SHP77 (cell line): ENCODE results near the gene SNAPC3.
"Not testable (repeated sequence)": the region's sequence is repeated elsewhere in the genome, so short reads cannot be mapped to it uniquely, and the experiment has no call there.

Source experiments
- DNase-seq, 2 experiments: peaks; one replicate each; lab custom pipeline; 2025; lab: John Stamatoyannopoulos, UW

SNAPC3 gene

DNA sequence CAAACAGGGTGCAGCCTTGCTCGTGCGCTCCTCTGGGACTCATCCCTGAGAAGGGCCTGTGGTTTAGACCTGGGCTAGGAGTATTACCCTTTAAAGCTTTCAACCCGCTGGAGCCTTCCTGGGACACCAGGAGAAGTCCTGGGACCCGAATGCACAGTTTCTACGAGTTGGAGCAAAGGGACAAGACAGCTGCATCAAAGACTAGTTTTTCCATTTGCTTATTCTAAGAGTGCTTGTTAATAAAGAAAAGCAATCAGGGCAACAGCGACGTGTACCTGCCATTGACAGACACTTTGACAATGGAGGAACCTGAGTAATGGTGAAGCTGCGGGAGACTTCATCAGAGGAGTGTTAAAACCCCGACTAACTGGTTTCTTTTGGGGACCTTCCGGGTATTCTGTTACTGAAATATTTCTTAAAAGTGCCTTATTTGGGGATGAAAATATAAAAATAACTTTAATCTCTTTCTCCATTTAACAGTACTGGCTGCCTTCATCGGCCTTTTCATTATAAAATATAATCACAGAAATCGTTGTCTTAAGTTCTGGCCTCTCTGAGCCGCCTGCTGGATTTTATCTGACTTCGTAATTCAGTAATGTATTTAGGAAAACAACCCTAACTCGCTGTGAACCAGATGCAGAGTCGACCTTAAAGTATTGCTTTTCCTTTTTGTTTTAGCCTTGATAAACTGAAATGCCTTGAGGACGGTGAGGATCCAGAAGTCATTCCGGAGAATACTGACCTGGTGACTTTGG lies 732 bp downstream of the SNAPC3 start:
- DNase-seq, result peak in 1 of 2 experiments; percentile 10

DNA sequence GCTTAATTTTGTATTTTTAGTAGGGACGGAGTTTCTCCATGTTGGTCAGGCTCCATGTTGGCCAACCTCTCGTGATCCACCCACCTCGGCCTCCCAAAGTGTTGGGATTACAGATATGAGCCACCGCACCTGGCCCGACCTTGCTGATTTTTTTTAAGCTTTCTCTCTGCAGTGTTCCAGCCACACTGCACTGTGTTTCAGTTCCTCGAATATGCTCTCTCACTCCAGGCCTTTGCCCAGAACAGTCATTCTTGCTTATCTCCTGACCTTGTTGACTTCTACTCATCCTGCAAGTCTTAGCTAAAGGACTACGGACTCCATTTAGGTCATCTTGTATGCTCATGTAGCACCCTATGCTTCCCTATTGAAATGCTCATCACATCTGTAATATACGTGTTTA lies 3.3 kb downstream of the SNAPC3 start:
- DNase-seq, result no peak

DNA sequence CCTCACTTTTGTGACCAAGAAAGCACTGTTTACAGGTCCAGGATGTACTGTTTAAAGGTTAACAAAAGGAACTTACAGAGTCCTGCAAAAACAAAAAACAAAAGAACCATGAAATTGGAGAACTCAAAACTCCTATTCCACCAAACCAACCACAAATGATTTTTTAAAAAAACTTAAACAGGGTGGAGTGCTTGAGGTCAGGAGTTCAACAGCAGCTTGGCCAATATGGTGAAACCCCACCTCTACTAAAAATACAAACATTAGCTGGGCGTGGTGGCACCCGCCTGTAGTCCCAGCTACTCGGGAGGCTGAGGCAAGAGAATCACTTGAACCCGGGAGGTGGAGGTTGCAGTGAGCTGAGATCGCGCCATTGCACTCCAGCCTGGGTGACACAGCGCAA lies 5.0 kb downstream of the SNAPC3 start:
- not testable (repeated sequence) for DNase-seq

DNA sequence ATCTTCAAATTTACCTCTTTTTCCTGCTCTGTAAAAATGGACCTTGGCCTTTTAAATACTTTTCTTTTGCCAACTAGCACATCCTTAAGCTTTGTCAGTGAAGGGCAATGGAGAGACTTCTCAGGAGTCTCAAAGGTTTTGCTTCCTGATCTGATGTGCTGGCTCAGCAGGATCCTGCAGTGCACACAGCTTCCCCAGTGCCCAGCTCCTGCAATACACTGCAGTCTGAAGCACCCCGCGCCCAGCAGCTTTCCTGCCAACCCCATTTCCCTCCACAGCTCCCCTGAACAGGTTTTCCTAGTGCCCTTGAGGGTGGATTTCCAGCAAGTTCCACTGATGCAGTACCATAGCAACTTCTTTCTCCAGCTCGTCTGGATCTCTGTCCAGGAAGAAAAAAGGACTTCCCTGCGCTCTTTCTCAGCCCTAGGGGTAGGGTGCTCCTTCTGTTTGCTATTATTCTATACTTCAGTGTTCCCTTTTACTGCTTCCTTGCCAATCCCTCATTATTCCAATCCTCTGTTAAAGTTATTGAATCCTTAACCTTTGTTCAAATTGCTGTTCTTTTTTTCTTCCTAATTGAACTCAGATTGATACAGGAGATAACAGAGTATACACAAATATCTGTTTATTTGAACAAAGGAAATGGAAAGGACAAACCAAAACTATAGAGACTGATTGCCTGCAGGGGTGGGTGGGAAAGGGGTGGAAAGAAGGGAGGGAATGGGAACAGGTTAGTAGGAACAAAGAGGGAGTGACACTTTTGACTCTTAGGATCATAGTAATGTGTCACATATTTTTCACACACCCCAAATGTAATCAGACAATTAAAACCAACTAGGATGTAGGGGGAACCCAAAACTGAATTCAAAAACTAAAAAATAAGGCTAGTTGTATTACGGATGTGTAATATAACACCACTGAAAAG lies 8.5 kb downstream of the SNAPC3 start:
- no peak for DNase-seq

DNA sequence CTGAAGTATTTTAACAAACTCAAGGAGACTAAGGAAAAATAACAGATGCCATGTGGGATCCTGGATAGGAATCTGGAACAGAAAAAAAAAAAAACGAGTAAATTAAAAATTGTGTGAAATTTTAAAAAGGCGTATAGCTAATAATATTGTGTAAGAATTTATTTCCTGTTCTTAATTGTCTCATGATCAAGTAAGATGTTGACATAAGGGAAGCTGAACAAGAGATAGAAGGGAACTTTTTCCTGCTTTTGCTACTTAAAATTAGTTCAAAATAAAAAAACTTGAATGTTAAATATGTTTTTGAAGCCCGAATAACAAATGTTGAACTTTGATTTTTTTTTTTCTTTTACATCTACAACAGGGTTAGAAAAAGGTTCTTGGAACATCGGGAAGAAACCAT lies 10.5 kb downstream of the SNAPC3 start:
- no peak for DNase-seq

DNA sequence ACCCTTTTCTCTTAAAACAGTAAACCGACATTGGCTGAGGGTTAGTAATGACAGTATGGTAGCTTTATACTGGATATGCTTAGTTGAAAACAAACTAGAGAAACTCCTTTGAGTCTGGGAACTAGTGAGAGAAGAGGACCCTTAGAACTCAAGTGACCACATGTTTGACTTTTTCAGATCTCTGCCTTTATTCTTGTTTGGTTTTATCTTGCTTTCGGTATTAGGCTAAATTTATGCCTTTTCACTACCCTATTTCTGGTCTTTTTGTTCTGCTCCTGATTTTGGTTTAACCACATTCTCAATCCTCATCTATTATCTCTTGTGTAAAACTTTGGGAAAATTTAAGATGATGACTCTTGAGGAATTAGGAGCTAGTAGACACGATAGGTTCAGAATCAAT lies 11.0 kb downstream of the SNAPC3 start:
- DNase-seq, result no peak

GRCh38 chr9:15438891-15439290 lies 16.2 kb downstream of the SNAPC3 start:
- no peak for DNase-seq

DNA sequence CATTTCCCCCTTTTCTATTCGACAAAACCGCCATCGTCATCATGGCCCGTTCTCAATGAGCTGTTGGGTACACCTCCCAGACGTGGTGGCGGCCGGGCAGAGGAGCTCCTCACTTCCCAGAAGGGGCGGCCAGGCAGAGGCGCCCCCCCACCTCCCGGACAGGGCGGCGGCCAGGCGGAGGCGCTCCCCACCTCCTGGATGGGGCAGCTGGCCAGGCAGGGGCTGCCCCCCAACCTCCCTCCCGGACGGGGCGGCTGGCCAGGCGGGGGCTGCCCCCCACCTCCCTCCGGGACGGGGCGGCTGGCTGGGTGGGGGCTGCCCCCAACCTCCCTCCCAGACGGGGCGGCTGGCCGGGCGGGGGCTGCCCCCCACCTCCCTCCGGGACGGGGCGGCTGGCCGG lies 19.2 kb downstream of the SNAPC3 start:
- not testable (repeated sequence) for DNase-seq

DNA sequence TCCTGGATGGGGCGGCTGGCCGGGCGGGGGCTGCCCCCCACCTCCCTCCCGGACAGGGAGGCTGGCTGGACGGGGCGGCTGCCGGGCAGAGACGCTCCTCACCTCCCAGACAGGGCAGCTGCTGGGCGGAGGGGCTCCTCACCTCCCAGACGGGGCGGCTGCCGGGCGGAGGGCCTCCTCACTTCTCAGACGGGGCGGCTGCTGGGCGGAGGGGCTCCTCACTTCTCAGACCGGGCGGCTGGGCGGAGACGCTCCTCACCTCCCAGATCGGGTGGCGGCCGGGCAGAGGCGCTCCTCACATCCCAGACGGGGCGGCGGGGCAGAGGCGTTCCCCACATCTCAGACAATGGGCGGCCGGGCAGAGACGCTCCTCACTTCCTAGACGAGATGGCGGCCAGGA lies 19.6 kb downstream of the SNAPC3 start:
- DNase-seq, result not testable (repeated sequence)

DNA sequence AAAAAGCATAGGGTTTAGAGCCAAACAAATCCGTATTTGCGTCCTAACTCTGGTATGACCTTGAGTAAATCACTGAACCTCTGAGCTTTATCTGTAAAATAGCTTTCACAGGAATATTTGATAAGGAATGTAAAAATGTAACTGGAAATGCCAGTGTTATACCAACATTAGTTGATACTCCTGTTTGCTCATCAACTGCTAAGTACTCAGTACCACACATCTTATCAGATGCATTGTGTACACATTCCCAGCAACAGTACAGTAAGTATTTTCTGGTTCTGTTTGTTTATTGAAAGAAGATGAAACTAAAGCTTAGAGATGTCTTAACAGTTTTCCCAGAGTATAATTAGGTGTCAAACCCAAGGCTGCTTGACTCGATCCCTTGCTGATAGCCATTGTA lies 21.5 kb downstream of the SNAPC3 start:
- DNase-seq, result no peak

- no peak for DNase-seq
Observed at GRCh38 chr9:15453956-15454355, 31.3 kb downstream of the SNAPC3 start.

DNA sequence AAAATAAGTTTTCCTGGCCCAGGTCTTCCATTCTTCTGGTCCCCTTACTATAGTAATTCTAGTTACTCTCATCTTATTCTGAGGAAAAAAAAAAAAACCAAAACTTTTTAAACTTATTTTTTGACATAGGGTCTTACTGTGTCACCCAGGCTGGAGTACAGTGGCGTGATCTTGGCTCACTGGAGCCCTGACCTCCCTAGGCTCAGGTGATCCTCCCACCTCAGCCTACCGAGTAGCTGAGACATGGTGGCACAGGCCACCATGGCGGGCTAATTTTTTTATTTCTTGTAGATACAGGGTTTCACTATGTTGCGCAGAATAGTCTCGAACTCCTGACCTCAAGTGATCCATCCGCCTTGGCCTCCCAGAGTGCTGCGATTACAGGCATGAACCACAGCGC lies 38.4 kb downstream of the SNAPC3 start:
- no peak for DNase-seq

- DNase-seq, result no peak
Observed at GRCh38 chr9:15461601-15462000, 38.9 kb downstream of the SNAPC3 start.

GRCh38 chr9:15468145-15468544 lies 45.5 kb downstream of the SNAPC3 start:
- DNase-seq, result peak; percentile 3

- peak; percentile 11 to 19 for DNase-seq
Observed at GRCh38 chr9:15469406-15469805, 46.7 kb downstream of the SNAPC3 start.

DNA sequence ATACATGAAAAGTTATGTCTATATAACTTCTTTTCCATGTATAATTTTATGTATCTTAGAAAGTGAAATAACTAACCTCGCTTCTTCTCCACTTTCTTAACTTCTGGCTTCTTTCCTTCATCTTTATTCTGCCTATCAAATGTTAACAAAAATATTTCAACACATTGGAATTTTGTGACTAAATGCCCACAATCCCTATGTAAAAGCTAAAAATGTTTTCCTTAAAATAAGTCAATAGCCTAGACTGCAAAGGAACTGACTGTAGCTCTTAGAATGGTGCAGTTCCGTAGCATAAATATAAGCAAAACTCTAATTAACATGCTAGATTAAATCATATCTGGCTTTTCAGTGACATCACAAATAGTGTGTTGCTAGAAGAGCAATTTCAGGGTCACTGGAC lies 47.2 kb downstream of the SNAPC3 start:
- DNase-seq, result no peak

- DNase-seq, result no peak
Observed at GRCh38 chr9:15475923-15476536, 53.4 kb downstream of the SNAPC3 start.

DNA sequence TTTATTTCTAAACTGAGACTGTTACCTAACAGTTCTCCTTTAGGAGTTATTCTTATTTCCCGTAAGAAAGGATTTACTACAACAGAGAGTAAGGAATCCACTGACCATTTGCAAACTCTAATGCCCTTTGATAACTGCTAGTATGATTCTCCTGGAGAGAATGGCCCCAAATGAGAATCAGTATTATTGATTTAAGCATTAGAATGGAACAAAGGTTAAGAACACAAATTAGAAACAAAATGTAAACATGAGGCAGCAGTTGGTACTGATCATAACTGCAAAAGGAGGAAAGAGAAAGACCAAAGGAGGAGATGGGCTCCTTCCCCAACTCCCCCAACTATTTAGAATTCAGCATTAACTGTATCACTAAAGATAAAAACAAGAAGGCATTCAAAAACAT lies 57.4 kb downstream of the SNAPC3 start:
- DNase-seq, result no peak

- DNase-seq, result no peak
Observed at GRCh38 chr9:15482146-15482545, 59.5 kb downstream of the SNAPC3 start.

DNA sequence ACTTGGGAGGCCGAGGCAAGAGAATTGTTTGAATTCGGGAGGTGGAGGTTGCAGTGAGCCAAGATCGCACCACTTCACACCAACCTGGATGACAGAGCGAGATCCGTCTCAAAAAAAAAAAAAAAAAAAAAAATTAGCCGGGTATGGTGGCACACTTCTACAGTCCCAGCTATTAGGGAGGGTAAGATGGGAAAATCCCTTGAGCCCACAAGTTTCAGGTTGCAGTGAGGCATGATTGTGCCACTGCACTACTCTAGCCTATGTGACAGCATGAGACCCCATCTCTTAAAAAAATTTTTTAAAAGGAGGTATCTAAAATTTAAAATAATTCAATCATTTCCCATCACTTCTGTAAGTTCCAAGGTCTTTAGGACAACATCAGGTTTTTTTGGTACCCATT lies 62.1 kb downstream of the SNAPC3 start:
- no peak for DNase-seq

DNA sequence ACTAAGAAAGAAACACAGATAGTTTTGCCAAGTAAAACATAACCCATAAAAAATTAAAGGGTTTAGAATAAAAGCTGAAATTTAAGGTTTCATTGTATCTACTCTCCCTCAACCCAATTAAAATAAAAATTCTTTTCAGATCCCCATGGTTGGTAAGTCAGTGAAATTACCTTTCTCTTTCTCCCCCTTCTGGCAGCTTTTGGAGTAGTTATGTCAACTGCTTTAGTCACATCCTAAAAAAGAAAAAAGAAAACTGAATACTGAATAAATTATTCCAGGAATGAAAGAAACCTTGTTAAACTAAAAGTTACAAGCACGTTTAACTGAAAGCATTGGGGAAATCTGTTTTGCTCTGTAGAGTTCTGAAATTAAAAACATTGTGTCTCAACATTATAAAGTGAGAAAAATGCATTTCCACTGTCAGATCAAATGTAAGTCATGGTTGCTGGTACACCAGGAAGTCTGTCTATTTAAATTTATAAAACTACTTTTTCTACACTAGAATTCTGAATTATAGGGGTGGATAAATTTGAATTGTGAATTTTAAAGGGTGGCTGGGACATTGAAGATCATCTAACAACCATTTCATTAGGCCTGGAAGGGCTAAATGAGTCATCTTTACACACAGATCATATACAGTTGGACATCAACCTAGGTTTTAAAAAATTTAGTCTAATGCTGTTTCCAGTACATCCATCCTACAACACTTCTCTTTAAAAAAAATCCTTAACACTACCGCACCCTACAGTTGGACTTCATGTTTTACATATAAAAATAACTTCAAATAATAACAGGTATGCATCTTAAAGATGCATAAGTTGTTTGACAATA lies 63.4 kb downstream of the SNAPC3 start:
- no peak for DNase-seq

DNA sequence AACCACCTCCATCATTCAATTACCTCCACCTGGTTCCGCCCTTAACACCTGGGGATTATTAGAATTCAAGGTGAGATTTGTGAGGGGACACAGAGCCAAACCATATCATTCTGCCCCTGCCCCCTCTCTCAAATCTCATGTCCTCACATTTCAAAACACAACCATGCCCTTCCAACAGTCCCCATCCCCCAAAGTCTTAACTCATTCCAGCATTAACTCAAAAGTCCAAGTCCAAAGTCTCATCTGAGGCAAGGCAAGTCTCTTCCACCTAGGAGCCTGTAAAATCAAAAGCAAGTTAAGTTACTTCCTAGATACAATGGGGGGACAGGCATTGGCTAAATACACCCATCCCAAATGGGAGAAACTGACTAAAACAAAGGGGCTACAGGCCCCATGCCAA lies 69.3 kb downstream of the SNAPC3 start:
- no peak for DNase-seq
